ENCODE results near the gene IL1RAPL2. TPM values are rescaled to one million over a fixed set of nuclear protein-coding genes. Genes with fewer than 3 reads are reported as not detected.

IL1RAPL2 gene
- total and polyA plus RNA-seq, 2 of the 8 experiments (the other 6 are each of a cell fraction or from before 2014, with no cell fraction given) = 0.20 to 1.3 TPM

DNA sequence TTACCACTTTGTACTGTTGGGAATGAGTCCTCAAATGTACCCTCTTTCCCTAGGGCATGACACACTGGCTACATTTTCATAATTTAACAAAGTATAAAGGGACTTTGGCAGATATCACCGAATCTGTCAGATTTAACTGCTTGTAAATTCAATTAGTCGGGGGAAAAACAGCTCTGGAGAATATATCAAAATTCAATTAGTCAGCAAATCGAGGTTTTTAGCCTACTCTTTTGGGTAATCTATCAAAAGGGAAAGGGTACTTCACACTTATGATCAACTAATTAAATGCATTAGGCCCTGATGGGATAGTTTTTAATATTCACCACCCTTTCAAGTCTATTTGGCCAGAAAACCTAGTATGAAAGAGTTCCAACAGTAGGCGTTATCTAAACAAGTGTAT lies 141.0 kb downstream of the IL1RAPL2 start:
- no peak overlapping the region for H3K14ac ChIP-seq (ENCODE audit: insufficient read length)
- H2BK5ac ChIP-seq (ENCODE audit: low read depth, low read length) = no peak overlapping the region
- CTCF ChIA-PET (ENCODE audit: partially characterized antibody) = no interaction called here
- DNase-seq (ENCODE audit: low read depth in 1 of 2, low spot score in 2 of 2) = no peak
- no peak overlapping the region for H2BK15ac ChIP-seq (ENCODE audit: low read length)
- H4K8ac ChIP-seq (ENCODE audit: extremely low read depth, insufficient read depth, low read length) = no peak overlapping the region
- 88% methylated on average over 4 of the region's 4 CpGs; no CpG with 5 or more reads in 1 of the 2 experiments for WGBS, 2 experiments (ENCODE audit: extremely low coverage in 1 of 2, insufficient coverage in 1 of 2, insufficient read length in 1 of 2, insufficient replicate concordance in 2 of 2, low coverage in 1 of 2, low lambda C conversion rate in 2 of 2, missing lambda C conversion rate in 1 of 2)
- no peaks in the 10 kb centered on the region for H3K36me3 ChIP-seq (ENCODE audit: control insufficient read depth in 2 of 4, insufficient read depth in 4 of 4, low read length in 3 of 4)
- no peaks in the 10 kb centered on the region for H3K79me2 ChIP-seq (ENCODE audit: control insufficient read depth in 1 of 2, insufficient read depth in 2 of 2, low read length in 2 of 2)
- no peak overlapping the region for H2BK20ac ChIP-seq (ENCODE audit: low read length)
- no peak overlapping the region for H2AK5ac ChIP-seq (ENCODE audit: low read depth, low read length)
- H2AFZ ChIP-seq (ENCODE audit: low read length) = no peak overlapping the region
- no peak overlapping the region for H4K5ac ChIP-seq (ENCODE audit: insufficient read length, low read depth, low read length)
- H3K4me3 ChIP-seq (ENCODE audit: extremely low read depth in 1 of 4, insufficient read depth in 2 of 4, low read depth in 3 of 4, low read length in 4 of 4) = no peak overlapping the region
- no peaks in the 10 kb centered on the region for H3K79me1 ChIP-seq (ENCODE audit: low read depth, low read length)
- FAIRE-seq = no peak
- no peak overlapping the region for H3K18ac ChIP-seq (ENCODE audit: extremely low read depth, low read length)
- H3K56ac ChIP-seq (replicated peaks; ENCODE audit: insufficient read length, low read depth, low read length) = no peak overlapping the region
- H4K20me1 ChIP-seq (replicated peaks in 1 of 2; ENCODE audit: control insufficient read depth in 1 of 2, insufficient read depth in 2 of 2, low read length in 2 of 2) = no peaks in the 10 kb centered on the region
- TF ChIP-seq SRF (IDR thresholded peaks at IDR 0.05; ENCODE audit: low read depth, low read length) (no peak), SP4 (IDR thresholded peaks at IDR 0.05; ENCODE audit: low read length) (no peak), POU5F1 (IDR thresholded peaks at IDR 0.05; ENCODE audit: low read depth, low read length) (no peak), HDAC2 (IDR thresholded peaks at IDR 0.05; ENCODE audit: borderline replicate concordance in 1 of 2, low read depth in 2 of 2, low read length in 2 of 2) (no peak)
- no peaks in the 10 kb centered on the region for H3K23me2 ChIP-seq (ENCODE audit: low read depth, low read length)
- no peaks in the 10 kb centered on the region for H3K4me1 ChIP-seq (replicated peaks in 1 of 4; ENCODE audit: control insufficient read depth in 3 of 4, insufficient read depth in 4 of 4, low read length in 3 of 4)
- H2BK120ac ChIP-seq (replicated peaks; ENCODE audit: low read depth, low read length) = no peak overlapping the region
- no peak overlapping the region for H3K4ac ChIP-seq (replicated peaks; ENCODE audit: insufficient read length, low read depth, low read length)
- H3K27me3 ChIP-seq (replicated peaks in 1 of 4; ENCODE audit: control insufficient read depth in 3 of 4, extremely low read depth in 1 of 4, insufficient read depth in 3 of 4, low read length in 3 of 4) = no peaks in the 10 kb centered on the region
- no peak overlapping the region for H4K91ac ChIP-seq (replicated peaks; ENCODE audit: insufficient read length, low read length)
- no peak overlapping the region for H3K23ac ChIP-seq (ENCODE audit: insufficient read length)
- H3K4me2 ChIP-seq (ENCODE audit: insufficient read depth in 1 of 2, low read depth in 2 of 2, low read length in 2 of 2) = no peak overlapping the region
- H3K27ac ChIP-seq (ENCODE audit: low read depth, low read length) = no peak overlapping the region
- H3K9ac ChIP-seq (replicated peaks in 1 of 4; ENCODE audit: extremely low read depth in 1 of 4, low read depth in 3 of 4, low read length in 3 of 4) = no peak overlapping the region
- POLR2A ChIA-PET (ENCODE audit: partially characterized antibody) = no interaction called here
- H3K9me3 ChIP-seq (ENCODE audit: insufficient read depth in 2 of 2, low read depth in 1 of 2, low read length in 1 of 2) = no peaks in the 10 kb centered on the region
- H2BK12ac ChIP-seq (ENCODE audit: low read depth, low read length) = no peak overlapping the region

All from H1 (cell line).